GM18507 (cell line): ENCODE data around the gene EFNB1.

Source experiments
- DNase-seq: peaks from one replicate; pipeline ENCODE4 v3.0.0; 2011; ENCODE audit warnings: low read depth; ENCODE audit not compliant: insufficient read length; ENCODE audit errors: extremely low spot score
- FAIRE-seq: peaks from 2 replicates; lab custom pipeline; 2011; peaks lifted over from hg19 to GRCh38; lab: Jason Lieb, UNC

Gene EFNB1

DNA sequence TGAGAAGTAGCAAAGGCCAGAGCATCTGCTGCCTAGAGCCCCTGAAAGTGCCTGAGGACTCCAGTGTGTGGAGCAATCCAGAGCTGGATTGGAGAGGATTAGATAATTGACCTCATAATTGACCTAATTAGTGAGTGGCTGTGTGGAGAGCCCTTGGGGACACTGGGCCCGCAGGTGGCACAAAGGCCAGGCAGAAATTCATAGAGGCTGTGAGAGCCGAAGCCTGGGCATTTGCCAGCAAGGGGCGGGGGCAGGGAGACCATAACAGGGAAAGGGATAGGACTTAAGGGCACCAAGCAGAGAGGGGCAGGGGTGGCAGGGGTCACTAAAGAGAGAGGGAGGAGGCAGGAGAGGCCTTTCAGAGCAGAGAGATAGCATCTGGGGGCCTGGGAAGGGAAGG lies 45.3 kb downstream of the EFNB1 start:
- DNase-seq (no peak), FAIRE-seq (no peak)

DNA sequence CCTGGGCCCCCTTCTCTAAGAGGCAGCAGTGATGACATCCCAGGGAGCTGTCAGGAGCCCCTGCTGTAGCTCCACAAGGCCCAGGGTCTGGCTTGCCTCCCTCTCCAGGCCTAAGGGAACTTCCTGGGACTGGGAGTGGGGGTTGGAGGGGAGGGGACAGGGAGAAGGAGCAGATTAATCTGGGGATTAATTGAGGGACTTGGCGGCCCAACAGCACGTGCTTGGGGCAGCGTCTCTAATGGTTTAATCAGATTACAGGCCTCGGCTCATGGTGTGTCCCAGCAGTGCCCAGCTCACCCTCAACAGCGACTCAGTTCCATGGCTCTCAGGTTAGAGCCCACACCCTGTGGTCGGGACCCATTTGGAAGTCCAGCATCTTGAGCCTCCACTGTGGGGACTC lies 47.9 kb downstream of the EFNB1 start:
- FAIRE-seq = no peak

DNA sequence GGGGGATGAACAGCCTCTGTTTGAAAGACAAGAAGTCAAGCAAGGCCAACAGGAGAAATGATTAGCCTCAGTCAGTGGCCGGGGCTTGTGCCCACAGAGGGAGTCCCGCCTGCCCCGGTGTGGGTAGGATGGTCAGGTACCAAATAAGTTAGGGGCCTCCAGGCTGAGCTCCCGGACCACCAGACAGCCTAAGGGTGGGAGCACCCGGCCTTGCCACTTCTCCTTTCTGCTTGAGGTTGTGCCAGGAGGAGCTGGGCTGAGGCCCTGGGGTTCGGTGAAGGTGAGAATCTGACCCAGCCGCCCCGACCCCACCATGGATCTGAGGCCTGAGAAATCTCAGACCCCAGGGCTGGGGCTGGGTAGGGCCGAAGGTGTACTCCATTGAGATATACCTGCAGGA lies 48.8 kb downstream of the EFNB1 start:
- no peak for FAIRE-seq
- no peak for DNase-seq

More for the DNA sequence above, 47.9 kb downstream of the EFNB1 start:
- DNase-seq = no peak

DNA sequence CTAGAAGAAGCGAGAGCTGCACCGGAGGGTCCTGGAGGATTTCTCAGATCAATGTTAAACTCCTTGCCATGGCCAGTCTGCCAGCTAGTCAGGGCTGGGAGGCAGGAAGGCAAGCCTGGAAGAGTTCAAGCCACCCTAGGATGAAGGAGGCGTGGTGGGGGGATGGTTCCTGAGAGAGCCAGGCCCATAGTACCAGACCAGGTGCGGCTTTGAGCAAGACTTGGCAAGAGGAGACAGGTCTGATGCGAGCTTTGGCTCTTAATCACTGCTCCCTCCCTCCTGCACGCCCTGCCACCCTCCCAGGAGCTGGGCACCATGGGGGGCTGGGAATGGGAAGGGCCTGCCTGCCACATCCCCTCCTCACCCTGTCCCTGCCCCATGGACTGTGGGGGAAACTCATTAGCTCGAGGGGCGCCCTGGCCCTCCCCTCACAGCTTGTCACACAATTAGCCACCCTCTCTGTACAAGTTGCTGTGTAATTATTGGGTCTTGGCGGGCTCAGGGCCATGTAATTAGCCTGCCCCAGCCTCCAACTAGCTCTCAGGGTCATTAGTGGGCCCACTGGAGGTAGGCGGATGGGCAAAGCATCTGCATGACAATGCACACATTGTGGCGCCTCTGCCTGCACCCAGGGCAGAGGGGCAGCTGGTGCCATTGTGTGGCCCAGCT lies 50.3 kb downstream of the EFNB1 start:
- FAIRE-seq (no peak), DNase-seq (no peak)

DNA sequence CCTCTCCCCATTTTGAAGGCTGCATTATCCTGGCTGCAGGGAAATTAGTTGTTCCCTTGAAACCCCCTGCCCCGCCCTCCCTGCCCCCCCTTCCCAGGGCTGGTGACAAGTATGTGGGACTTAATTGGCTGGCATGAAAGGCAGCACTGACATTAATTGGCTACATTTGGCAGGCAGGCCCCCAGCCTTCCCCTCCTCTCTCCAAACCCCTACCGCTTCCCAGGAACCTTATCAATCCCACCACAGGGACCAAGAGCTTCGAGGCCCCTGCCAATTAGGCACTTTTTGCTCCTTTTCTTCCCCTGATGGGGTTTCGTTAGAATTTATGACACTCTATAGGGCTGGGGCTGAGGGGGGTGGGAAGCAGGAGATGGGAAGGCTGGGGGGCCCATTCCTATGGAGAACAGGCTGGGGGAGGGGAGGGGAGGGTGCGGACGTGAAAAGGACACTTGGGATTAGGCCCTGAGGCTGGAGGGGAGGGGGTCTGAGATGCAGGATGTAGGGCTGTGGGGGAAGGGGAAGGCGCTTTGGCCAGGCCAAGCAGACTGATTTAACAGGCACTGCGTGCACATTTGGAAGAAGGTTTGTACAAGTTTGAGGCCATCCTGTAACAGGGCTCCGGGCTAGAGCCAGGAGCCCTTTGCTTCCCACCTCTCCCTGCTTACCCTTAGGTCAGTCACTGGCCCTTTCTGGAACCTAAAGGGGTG lies 52.2 kb downstream of the EFNB1 start:
- DNase-seq (no peak), FAIRE-seq (no peak)

DNA sequence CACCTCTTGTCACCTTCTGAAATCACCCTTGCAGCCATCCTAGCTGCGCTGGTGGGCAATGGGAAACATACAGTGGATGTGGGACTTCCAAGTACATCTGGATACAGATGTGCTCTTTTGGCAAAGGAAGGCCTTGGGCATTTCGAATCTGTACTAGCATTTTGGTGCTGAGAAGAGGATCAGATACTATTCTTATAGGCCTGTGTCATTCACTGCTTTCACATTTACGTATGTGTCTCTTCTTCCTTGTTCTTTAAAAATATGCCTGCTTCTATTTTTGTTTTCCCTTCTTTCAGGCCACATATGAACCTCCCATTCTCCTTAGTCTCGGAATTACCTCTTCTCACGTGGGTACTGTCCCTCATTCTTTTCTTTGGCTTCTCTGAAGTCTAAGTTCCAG lies 53.1 kb downstream of the EFNB1 start:
- DNase-seq (no peak), FAIRE-seq (no peak)

DNA sequence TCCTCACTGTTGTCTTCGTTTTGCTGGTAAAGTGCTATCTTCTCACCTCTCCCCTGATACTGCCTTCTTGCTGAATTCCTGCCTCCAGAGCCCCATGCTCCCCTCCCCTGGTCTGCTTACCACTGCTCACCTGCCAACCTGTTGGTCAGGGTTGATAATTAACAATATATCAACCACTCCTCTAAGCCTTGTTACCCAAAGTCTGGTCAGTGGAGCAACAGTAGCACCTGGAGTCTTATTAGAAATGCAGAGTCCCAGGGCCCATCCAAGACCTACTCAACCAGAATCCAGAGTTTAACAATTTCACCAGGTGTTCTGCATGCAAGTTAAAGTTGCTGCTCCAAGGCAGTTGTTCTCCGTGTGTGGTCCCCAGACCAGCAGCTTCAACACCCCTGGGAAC lies 55.0 kb downstream of the EFNB1 start:
- no peak for FAIRE-seq

DNA sequence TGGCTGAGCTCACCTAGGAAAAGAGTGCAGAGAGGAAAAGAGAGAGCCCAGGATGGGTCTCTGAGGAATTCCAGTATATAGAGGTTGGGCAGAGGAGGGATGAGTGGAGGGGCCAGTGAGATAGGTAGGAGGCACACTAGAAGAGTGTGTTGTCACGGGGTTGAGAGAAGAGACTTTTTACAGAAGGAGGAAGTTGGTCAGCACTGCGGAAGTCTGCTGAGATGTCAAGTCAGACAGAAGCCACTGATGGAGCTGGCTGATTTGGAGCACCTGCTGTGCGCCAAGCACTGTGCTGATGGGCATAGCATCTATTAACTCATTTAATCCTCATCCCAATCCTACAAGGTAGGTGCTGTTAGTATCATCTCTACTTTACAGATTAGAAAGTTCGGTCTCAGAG lies 60.4 kb downstream of the EFNB1 start:
- DNase-seq (no peak), FAIRE-seq (no peak)

More for the DNA sequence above, 55.0 kb downstream of the EFNB1 start:
- DNase-seq = no peak
